ENCODE measurements around the gene LYPD6. TPM values are rescaled to one million over a fixed set of nuclear protein-coding genes. Genes with fewer than 3 reads are reported as not detected.

Gene LYPD6
- total and polyA plus RNA-seq, 4 donors, result 0.15 to 0.42 (median 0.23) TPM

GRCh38 chr2:149399934-149400615 lies 69.7 kb downstream of the LYPD6 start:
- Histone ChIP-seq H3K9ac (ENCODE audit: low read depth in 1 of 2, low read length in 2 of 2) (no peak overlapping the region), H3K36me3 (ENCODE audit: control insufficient read depth in 4 of 4, insufficient read depth in 3 of 4, low read depth in 1 of 4, low read length in 3 of 4) (no peaks in the 10 kb centered on the region), H3K27me3 (ENCODE audit: control insufficient read depth in 4 of 4, insufficient read depth in 4 of 4, low read length in 3 of 4) (no peaks in the 10 kb centered on the region), H3K27ac (ENCODE audit: low read depth in 1 of 2, low read length in 2 of 2) (no peak overlapping the region), H3K4me3 (ENCODE audit: low read depth in 1 of 3, low read length in 3 of 3) (no peak overlapping the region), H3K9me3 (ENCODE audit: control insufficient read depth in 4 of 4, low read length in 3 of 4) (no peaks in the 10 kb centered on the region), H3K4me1 (ENCODE audit: control insufficient read depth in 4 of 4, insufficient read depth in 4 of 4, low read length in 3 of 4) (no peaks in the 10 kb centered on the region)
- TF ChIP-seq MAX (IDR thresholded peaks at IDR 0.05) (no peak), REST (IDR thresholded peaks at IDR 0.05) (no peak), ATF3 (IDR thresholded peaks at IDR 0.05) (no peak), HNF4G (IDR thresholded peaks at IDR 0.05) (no peak), YY1 (IDR thresholded peaks at IDR 0.05) (no peak), RAD21 (IDR thresholded peaks at IDR 0.05) (no peak), NR2F2 (IDR thresholded peaks at IDR 0.05) (no peak), TAF1 (conservative IDR thresholded peaks at IDR 0.05) (no peak), RXRA (IDR thresholded peaks at IDR 0.05) (no peak), FOXA2 (IDR thresholded peaks at IDR 0.05) (no peak), FOXA1 (IDR thresholded peaks at IDR 0.05) (no peak), GABPA (IDR thresholded peaks at IDR 0.05 in 1 of 2, conservative IDR thresholded peaks at IDR 0.05 in 1 of 2) (no peak), SP1 (IDR thresholded peaks at IDR 0.05) (no peak), HNF4A (conservative IDR thresholded peaks at IDR 0.05) (no peak), CTCF (IDR thresholded peaks at IDR 0.05; ENCODE audit: low read depth, low read length, missing input control) (no peak)
- DNase-seq (ENCODE audit: low spot score), result no peak
- 53% methylated on average over 13 of the region's 13 CpGs for WGBS

- WGBS, result 94% methylated on average over 2 of the region's 2 CpGs
- Histone ChIP-seq H3K36me3 (ENCODE audit: control insufficient read depth in 4 of 4, insufficient read depth in 3 of 4, low read depth in 1 of 4, low read length in 3 of 4) (no peaks in the 10 kb centered on the region), H3K9ac (ENCODE audit: low read depth in 1 of 2, low read length in 2 of 2) (no peak overlapping the region), H3K27me3 (ENCODE audit: control insufficient read depth in 4 of 4, insufficient read depth in 4 of 4, low read length in 3 of 4) (no peaks in the 10 kb centered on the region), H3K27ac (ENCODE audit: low read depth in 1 of 2, low read length in 2 of 2) (no peak overlapping the region), H3K4me3 (ENCODE audit: low read depth in 1 of 3, low read length in 3 of 3) (no peak overlapping the region), H3K4me1 (ENCODE audit: control insufficient read depth in 4 of 4, insufficient read depth in 4 of 4, low read length in 3 of 4) (no peaks in the 10 kb centered on the region), H3K9me3 (ENCODE audit: control insufficient read depth in 4 of 4, low read length in 3 of 4) (no peaks in the 10 kb centered on the region)
- DNase-seq (ENCODE audit: low spot score), result no peak
- TF ChIP-seq JUND (IDR thresholded peaks at IDR 0.05), result no peak
- no peak for TF ChIP-seq FOXA1 (IDR thresholded peaks at IDR 0.05)
- TF ChIP-seq GABPA (IDR thresholded peaks at IDR 0.05 in 1 of 2, conservative IDR thresholded peaks at IDR 0.05 in 1 of 2), result no peak
- no peak for TF ChIP-seq NR2F2 (IDR thresholded peaks at IDR 0.05)
- no peak for TF ChIP-seq RAD21 (IDR thresholded peaks at IDR 0.05)
- no peak for TF ChIP-seq HNF4A (conservative IDR thresholded peaks at IDR 0.05)
- no peak for TF ChIP-seq ZBTB33 (IDR thresholded peaks at IDR 0.05)
- no peak for TF ChIP-seq CTCF (IDR thresholded peaks at IDR 0.05; ENCODE audit: low read depth, low read length, missing input control)
- no peak for TF ChIP-seq YY1 (IDR thresholded peaks at IDR 0.05)
- TF ChIP-seq SP1 (IDR thresholded peaks at IDR 0.05), result no peak
- TF ChIP-seq RXRA (IDR thresholded peaks at IDR 0.05), result no peak
Observed at GRCh38 chr2:149400997-149401396, 70.6 kb downstream of the LYPD6 start.

All from liver (tissue), 9 donors.